ENCODE measurements around the gene NKX6-2.
"Not testable (repeated sequence)": the region's sequence is repeated elsewhere in the genome, so short reads cannot be mapped to it uniquely, and the experiment has no call there.

The NKX6-2 gene

GRCh38 chr10:132777441-132777840, 8.5 kb downstream of the NKX6-2 start:
- no peak for DNase-seq

- DNase-seq, result no peak
These were observed 9.1 kb downstream of the NKX6-2 start for GRCh38 chr10:132776821-132777220.

- no peak for DNase-seq
These were observed 9.8 kb downstream of the NKX6-2 start for GRCh38 chr10:132776186-132776585.

DNA sequence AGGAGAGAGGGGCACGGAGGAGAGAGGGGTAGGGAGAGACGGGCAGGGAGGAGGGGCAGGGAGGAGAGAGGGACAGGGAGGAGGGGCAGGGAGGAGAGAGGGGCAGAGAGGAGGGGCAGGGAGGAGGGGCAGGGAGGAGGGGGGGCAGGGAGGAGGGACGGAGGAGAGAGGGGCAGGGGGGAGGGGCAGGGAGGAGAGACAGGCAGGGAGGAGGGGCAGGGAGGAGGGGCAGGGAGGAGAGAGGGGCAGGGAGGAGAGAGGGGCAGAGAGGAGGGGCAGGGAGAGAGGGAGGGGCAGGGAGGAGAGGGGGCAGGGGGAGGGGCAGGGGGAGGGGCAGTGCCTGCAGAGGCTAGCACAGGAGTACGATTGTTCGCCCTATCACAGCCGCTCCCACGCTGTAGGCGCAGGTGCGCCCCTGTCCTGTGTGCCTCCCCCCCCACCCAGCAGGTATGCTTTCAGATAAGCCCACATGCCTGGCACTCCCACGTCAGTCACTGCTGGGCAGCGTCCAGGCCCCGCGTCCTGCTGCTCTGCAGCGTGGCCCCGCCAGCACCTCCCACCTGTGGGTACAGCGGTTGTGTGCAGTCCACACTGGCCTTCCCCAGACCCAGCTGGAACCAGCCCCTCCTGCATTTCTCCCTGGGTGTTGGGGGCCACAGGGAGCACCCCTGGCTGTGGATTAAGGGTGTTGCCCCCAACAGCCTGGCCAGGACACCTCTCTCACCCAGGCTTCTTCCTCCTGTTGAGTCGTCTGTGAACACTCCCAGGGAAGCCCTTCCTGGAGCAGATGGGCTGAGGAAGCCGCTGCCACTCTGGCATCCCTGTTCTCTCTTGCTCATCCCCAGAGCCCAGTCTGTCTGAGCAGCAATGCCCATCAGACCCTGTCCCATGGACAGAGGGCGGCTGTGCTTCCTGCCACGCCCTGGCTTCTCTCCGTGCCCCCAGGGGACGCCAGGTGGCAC, 10.8 kb downstream of the NKX6-2 start:
- DNase-seq, result no peak

GRCh38 chr10:132774181-132774901, 11.6 kb downstream of the NKX6-2 start:
- no peak for DNase-seq

DNA sequence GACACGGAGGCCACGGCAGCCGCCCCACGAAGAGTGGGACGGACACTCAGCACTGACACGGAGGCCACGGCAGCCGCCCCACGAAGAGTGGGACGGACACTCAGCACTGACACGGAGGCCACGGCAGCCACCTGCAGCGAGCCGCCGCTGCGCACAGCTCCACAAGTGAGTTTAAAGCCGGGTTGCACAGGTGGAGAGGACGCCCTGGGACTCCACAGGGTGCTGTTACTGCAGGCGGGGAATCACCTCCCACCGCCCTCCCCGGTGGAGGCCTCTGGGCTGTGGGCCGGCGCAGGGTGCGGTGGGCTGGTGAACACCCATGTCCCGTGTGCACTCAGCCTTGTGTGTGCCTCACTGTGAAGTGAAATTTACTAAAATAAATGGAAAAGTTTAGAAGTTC, 13.1 kb downstream of the NKX6-2 start:
- not testable (repeated sequence) for DNase-seq

GRCh38 chr10:132770061-132771021, 15.6 kb downstream of the NKX6-2 start:
- DNase-seq, result no peak

DNA sequence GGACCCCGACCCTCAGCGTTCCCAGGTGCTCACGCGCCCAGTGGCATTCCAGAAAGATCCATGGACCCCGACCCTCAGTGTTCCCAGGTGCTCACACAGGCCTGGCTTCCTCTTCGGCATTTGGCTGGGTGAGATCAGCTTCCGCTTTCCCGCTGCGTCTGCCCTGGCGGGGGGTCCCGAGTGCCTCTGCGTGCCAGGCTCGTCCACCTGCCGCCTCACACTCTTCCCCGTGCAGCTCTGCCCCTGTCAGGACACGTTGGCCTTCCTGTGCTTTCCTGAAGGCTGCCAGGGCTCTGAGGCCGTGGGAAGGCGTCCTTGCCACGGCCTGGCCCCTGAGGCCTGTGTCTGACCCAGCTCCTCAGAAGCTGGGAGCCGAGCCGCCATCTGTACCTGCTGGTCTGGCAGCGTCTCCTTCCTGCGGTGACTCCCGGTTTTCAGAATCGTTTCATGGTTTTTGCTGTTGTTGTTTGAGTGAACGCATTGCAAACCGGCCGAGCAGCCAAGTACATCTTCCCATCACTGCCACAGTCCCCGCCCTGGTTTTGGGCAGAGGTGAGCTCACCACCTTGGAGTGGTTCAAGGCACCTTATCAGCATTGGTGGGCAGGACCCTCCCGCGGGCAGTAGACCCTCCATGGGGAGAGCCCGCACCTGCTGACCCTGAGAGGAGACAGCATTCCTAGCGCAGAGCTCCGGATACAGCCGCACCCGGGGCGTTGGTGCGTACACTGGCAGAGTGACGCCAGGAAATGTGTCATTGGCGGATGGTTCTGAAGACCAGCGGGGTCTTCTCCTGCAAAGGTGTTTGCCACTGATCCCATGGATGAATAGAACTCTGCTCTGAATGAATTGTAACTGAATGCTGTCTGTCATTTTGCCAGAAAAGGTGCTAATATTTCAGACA, 17.4 kb downstream of the NKX6-2 start:
- DNase-seq, result no peak

DNA sequence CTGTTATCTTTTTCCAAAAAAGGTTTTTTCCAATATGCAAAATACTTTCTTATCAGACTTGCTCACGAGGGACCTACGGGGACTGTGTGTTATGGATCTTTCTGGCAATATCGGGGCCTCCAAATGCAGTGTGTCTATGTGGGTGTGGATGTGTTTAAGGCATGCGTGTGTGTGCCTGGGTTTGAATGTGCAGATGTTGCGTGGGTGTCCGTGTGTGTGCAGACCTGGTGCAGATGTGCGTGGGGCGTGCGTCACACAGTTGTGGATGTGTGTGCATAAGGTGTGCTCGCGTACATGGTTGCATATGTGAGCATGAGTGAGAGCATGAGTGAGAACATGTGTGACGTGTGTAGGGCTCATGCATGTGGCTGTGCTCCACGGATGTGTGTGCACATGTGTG, 19.7 kb downstream of the NKX6-2 start:
- no peak for DNase-seq

- no peak for DNase-seq
These were observed 20.5 kb downstream of the NKX6-2 start for GRCh38 chr10:132765435-132765834.

GRCh38 chr10:132764108-132764507, 21.8 kb downstream of the NKX6-2 start:
- no peak for DNase-seq

DNA sequence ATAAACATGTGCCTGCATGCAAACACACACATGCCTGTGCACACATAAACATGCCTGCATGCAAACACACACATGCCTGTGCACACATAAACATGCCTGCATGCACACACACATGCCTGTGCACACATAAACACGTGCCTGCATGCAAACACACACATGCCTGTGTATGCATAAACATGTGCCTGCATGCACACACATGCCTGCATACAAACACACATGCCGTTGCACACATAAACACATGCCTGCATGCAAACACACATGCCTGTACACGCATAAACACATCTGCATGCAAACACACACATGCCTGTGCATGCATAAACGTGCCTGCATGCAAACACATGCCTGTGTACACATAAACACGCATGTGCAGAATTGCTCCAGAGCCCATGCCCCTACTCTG, 22.4 kb downstream of the NKX6-2 start:
- DNase-seq, result no peak

GRCh38 chr10:132762267-132762666, 23.7 kb downstream of the NKX6-2 start:
- no peak for DNase-seq

GRCh38 chr10:132761395-132762060, 24.4 kb downstream of the NKX6-2 start:
- no peak for DNase-seq

DNA sequence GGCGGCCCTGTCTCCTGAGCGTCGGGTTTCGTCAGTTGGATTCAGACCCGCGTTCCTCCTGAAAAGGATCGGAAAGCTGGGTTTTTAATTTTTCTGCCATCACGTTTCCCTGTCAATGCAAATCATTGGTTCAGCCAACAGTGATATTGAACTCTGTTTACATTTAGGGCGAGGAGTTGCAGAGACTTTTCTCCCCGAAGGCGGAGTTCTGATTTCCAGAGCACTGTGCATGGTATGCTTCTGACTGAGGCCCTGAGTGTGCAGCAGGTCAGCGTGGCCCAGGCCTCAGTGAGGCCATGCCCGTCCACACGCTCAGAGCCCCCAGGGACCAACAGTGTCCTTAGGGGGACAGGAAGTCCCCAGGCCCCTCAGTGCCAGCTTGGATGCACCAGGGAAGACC, 27.1 kb downstream of the NKX6-2 start:
- no peak for DNase-seq

GRCh38 chr10:132757171-132757570, 28.8 kb downstream of the NKX6-2 start:
- DNase-seq, result no peak

DNA sequence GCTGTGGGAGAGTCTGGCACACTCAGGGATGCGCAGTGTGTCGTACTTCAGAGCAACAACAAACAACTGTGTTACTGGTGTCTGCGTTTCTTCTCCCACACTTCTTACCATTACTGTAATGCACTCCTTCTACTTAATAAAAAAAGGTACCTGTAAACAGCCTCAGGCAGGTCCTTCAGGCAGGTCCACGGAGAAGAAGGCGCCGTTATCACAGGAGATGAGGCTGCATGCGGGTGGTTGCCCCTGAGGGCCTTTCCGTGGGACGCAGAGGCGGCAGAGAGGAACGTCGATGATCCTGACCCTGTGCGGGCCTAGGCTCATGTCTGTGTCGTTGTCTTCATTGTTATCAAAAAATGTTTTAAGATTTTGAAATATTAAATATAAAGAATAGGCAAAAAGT, 29.4 kb downstream of the NKX6-2 start:
- no peak for DNase-seq

DNA sequence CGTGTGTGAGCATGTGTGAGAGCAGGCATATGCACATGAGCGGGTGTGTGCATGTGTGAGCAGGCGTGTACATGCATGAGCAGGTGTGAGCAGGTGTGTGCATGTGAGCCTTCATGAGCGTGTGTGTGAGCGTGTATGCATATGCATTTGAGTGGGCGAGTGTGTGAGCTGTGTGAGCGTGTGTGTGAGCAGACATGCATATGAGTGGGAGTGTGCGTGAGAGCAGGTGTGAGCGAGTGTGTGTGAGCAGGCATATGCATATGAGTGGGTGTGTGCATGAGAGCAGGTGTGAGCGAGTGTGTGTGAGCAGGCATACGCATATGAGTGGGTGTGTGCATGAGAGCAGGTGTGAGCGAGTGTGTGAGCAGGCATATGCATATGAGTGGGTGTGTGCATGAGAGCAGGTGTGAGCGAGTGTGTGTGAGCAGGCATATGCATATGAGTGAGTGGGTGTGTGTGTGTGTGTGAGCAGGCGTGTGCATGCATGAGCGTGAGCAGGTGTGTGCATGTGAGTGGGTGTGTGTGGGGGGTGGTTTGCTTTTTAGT, 30.7 kb downstream of the NKX6-2 start:
- DNase-seq, result no peak

DNA sequence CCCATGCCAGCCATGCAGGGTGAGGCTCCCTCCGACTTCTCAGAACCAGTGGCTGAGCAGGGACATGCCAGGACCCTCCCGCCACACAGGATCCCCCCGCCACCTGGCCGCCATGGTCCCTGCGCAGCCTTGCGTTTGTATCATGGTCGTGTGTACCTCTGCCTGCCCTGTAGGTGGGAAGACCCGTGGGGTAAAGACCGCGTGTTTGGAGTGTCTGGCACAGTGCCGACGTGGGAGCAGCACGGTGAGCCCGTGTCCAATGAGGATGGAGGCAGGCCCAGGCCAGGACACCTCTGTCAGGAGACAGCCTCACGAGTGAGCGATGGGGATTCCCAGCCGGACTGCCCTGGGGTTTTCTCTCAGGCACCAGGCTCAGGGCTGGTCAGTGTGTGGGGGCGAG, 31.9 kb downstream of the NKX6-2 start:
- DNase-seq, result no peak

- no peak for DNase-seq
These were observed 32.4 kb downstream of the NKX6-2 start for GRCh38 chr10:132753596-132753995.

DNA sequence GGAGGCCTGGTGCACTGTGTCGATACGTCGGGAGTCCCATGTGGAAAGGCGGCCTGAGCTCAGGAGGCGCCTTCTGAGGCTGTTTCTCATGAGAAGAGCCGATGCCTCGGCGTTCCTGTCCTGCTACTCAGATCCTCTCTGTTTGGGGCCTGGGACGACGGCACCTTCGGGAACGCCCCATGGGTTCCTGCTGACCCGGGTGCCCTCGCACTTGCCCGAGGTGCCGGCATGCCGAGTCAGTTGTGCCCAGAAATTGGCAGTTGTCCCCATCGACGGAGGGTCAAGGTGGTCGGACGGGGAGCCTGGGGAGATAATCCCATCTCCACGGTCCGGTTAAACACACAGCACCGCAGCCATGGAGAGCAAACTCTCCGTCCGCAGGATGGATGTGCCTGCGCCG, 33.0 kb downstream of the NKX6-2 start:
- DNase-seq, result no peak
